ENCODE measurements around the gene ATXN3.
A peak's percentile ranks its signal among the peaks of the same experiment; 100 is the strongest.
"Not testable (repeated sequence)": the region's sequence is repeated elsewhere in the genome, so short reads cannot be mapped to it uniquely, and the experiment has no call there.

Gene ATXN3

DNA sequence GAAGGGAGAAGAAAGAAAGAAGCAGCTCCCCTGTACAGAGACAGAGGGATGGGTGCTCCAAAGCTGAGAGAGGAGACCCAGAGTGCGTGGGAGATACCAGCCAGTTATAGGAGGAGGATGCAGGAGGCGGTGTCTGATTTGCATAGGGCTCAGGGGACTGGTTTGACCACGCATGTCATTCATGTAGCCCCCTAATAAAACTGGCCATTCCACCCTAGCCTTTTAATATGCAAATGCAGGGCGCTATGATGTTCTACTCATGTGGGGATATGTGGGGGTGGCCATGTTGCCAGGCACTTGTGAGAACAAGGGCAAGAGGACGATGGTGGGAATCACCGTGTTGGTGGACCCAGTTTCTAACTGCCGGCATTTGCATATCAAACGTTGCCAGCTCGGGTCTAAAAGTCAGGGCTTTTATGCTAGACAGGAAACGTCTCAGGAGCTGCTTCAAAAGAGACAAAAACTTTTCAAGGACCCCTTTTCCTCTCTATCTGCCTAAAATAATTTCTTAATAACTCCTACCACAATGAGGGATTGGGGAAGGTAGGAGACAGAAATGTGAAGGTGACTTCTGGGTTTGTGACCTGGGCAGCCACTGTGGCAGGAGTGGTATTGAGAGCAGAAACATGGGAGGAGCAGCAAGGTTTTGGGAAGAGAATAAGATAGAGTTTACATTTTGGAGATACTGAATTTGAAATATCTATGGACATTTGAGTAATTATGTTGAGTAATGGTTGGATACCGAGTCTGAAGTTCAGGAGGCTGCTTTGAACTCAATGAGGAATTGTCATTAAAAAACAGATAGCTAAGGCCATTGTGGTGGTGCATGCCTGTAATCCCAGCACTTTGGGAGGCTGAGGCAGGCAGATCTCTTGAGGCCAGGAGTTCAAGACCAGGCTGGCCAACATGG lies 2.2 kb upstream of the ATXN3 start:
- peak; percentile 23 for DNase-seq
- Mint-ChIP-seq H3K4me1 (peaks cover 30% of the 10 kb centered on the region), H3K9me3 (no peaks in the 10 kb centered on the region), H3K36me3 (no peaks in the 10 kb centered on the region), H3K4me3 (no peak overlapping the region), H3K27ac (no peak overlapping the region), H3K27me3 (peaks cover 4% of the 10 kb centered on the region)
- CTCF ChIA-PET, result interaction anchor here (0.6 to 3.0 kb wide), 3 partner anchors 8 to 170 kb away, joined by 3 to 26 read pairs (median 5); no protein-coding TSS in a partner anchor

DNA sequence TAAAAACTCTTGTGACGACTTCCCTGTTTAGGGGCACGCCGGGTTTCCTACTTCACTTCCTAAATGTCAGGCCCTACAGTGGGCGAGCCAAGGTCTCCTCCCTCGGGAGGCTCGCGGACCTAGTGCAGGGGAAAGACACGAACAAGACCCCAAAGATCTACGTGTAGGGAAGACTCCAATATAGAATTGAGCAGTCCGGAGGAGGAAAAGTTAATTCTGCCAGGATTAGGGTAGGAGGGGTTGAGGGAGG lies 564 bp downstream of the ATXN3 start:
- Mint-ChIP-seq H3K27me3 (peaks cover 4% of the 10 kb centered on the region), H3K36me3 (no peaks in the 10 kb centered on the region), H3K4me1 (peaks cover 39% of the 10 kb centered on the region), H3K4me3 (peak overlapping the region; percentile 88), H3K9me3 (no peaks in the 10 kb centered on the region), H3K27ac (peak overlapping the region; percentile 88)
- peak; percentile 46 for DNase-seq
- CTCF ChIA-PET, result interaction anchor here (0.7 to 2.2 kb wide), 12 partner anchors 11 to 246 kb away, joined by 3 to 13 read pairs (median 4); partner anchors contain the start of genes CPSF2 and NDUFB1

DNA sequence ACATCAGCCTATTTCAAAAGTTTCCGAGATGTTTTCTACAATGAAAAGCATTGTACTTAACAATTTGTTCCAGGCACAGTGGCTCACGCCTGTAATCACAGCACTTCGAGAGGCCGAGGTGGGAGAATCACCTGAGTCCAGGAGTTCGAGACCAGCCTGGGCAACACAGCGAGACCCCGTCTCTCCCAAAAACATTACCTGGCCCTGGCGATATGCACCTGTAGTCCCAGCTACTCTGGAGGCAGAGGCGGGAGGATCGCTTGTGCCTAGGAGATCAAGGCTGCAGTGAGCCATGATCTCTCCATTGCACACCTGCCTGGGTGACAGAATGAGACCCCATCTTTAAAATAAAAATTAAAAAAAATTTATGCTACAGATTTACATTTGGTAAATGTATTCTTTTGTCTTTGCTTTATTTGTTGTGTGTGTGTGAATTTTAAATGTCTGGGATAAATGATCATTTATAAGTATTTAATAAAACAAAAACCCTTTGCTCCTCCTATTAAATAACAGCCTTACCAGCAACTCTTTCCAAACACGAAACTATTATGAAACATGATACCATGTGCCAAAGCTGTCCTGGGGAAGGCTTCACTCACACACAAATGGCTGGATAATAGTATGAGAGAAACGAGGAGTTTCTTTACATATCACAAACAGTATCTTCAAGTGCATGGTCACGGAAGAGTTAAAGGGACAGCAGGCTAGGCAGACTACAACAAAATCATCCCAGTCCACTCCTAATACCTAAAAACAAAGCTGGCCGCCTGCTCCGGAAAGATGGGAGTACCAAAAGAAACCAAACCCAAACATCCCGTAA lies 1.1 kb downstream of the ATXN3 start:
- no peak for DNase-seq
- no peaks in the 10 kb centered on the region for H3K36me3 Mint-ChIP-seq
- peaks cover 39% of the 10 kb centered on the region for H3K4me1 Mint-ChIP-seq
- peaks cover 4% of the 10 kb centered on the region for H3K27me3 Mint-ChIP-seq
- peak overlapping the region; percentile 88 for H3K27ac Mint-ChIP-seq
- CTCF ChIA-PET, result interaction anchor here (1.1 to 2.2 kb wide), 7 partner anchors 11 to 30 kb away, joined by 3 to 13 read pairs (median 4); partner anchors contain the start of genes CPSF2 and NDUFB1
- H3K4me3 Mint-ChIP-seq, result peak overlapping the region; percentile 88
- no peaks in the 10 kb centered on the region for H3K9me3 Mint-ChIP-seq

DNA sequence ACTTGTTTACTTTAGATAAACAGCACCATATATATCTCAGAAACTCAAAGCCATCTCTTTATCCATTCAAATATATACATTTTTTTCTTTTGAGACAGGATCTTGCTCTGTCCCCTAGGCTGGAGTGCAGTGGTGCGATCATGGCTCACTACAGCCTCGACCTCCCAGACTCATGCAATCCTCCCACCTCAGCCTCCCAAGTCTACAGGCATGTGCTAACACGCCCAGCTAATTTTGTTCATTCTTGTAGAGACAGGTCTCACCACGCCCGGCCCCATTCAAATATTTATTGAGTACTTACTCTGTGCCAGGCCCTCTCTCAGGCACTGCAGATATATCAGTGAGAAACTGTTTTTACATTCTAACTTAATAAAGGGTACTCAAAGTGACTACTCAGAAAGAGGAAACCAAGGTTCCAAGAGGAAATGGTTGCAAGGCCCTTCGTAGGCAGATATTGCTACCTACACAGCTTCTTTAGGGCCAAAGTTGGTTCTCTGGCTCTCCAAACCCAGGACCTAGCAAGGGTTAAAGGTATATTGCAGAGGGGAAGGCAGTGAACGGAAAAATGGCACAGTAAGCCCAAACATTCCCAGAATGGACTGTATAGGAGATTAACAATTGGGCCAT lies 2.9 kb downstream of the ATXN3 start:
- H3K4me1 Mint-ChIP-seq, result peaks cover 34% of the 10 kb centered on the region
- H3K9me3 Mint-ChIP-seq, result no peaks in the 10 kb centered on the region
- DNase-seq, result no peak
- CTCF ChIA-PET, result interaction anchor here (0.8 to 1.5 kb wide), 2 partner anchors 17 to 583 kb away, joined by 3 read pairs; no protein-coding TSS in a partner anchor
- H3K36me3 Mint-ChIP-seq, result no peaks in the 10 kb centered on the region
- no peak overlapping the region for H3K27ac Mint-ChIP-seq
- H3K4me3 Mint-ChIP-seq, result no peak overlapping the region
- H3K27me3 Mint-ChIP-seq, result no peaks in the 10 kb centered on the region

DNA sequence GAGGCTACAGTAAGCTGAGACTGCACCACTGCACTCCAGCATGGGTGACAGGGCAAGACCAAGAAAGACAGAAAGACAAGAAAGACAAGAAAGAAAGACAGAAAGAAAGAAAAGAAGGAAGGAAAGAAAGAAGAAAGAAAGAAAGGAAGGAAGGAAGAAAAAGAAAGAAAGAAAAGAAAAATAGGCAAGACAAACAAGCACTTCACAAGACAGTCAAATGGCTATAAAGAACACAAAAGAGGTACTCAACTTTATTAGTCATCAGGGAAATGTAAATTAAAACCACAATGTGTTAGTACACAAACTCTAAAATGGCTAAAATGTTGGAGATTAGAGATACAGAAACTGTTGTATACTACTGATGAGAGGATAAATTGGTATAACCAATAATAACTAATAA lies 6.6 kb downstream of the ATXN3 start:
- Mint-ChIP-seq H3K4me1 (peaks cover 15% of the 10 kb centered on the region), H3K4me3 (no peak overlapping the region), H3K27me3 (no peaks in the 10 kb centered on the region), H3K36me3 (peaks cover 4% of the 10 kb centered on the region), H3K9me3 (no peaks in the 10 kb centered on the region), H3K27ac (no peak overlapping the region)
- CTCF ChIA-PET, result no interaction called here
- DNase-seq, result no peak

DNA sequence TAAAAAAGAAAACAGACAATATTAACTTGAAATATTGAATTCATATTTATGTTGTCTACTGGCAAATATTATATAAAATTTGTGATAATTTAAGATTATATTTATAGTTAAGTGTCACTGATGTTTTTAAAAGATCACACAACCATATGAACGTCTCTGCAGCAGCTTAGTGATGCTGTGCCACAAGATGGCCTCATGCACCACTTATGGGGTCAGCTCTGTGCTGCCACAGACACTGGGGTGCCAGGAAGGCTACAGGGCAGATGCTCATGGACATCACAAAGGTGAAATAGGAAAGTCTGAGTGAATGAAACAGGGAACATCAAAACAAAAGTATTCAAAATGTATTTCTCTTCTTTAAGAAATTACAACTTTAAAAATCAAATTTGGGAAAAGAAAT lies 13.1 kb downstream of the ATXN3 start:
- H3K9me3 Mint-ChIP-seq, result no peaks in the 10 kb centered on the region
- DNase-seq, result no peak
- no peaks in the 10 kb centered on the region for H3K27me3 Mint-ChIP-seq
- CTCF ChIA-PET, result no interaction called here
- H3K4me3 Mint-ChIP-seq, result no peak overlapping the region
- no peaks in the 10 kb centered on the region for H3K4me1 Mint-ChIP-seq
- no peak overlapping the region for H3K27ac Mint-ChIP-seq
- peaks cover 15% of the 10 kb centered on the region for H3K36me3 Mint-ChIP-seq

DNA sequence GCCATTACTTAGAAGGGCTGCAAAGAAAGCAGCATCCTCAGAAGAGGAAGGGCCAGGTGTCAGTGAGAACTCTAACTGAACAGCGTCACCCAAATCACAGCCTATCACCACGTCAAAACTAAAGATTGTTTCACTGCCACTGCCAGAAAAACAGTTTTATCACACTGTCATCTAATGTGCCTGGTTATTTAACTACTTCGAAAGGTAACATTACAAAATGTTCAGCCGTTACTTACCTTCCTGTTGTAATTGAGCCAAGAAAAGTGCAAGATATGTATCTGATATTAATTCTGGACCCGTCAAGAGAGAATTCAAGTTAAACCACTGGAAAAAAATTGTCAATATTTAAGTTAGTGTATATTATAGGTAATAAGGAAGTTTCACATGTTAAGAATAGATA lies 17.9 kb downstream of the ATXN3 start:
- CTCF ChIA-PET, result interaction anchor here (1.5 kb wide), 1 partner anchor 18 kb away, joined by 4 read pairs; the partner anchor contains the start of gene ATXN3
- Mint-ChIP-seq H3K36me3 (peaks cover 29% of the 10 kb centered on the region), H3K27me3 (no peaks in the 10 kb centered on the region), H3K9me3 (no peaks in the 10 kb centered on the region), H3K27ac (no peak overlapping the region), H3K4me1 (no peaks in the 10 kb centered on the region), H3K4me3 (no peak overlapping the region)
- no peak for DNase-seq

DNA sequence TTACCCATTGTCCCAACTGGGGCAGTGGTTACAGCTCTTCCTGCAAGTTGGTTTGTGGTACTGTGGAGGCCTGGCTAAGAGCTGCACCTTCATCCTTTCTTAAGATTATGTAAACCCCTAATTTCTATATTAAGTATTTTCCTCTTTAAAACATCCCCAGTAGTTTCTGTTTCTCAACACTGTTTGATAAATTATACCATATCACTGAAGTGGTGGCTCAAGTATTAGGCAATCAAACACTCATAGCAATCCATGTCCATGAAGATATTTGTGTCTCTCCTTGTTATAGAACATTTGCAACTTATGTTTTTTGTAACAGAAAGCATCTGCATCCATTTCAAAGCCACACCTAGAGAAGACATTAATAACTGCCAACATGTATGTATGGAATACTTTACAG lies 31.8 kb downstream of the ATXN3 start:
- Mint-ChIP-seq H3K4me1 (no peaks in the 10 kb centered on the region), H3K9me3 (no peaks in the 10 kb centered on the region), H3K27ac (no peak overlapping the region), H3K4me3 (no peak overlapping the region), H3K36me3 (peaks cover 12% of the 10 kb centered on the region), H3K27me3 (no peaks in the 10 kb centered on the region)
- no peak for DNase-seq
- CTCF ChIA-PET, result interaction anchor here (1.4 kb wide), 1 partner anchor 12 kb away, joined by 3 read pairs; no protein-coding TSS in a partner anchor

DNA sequence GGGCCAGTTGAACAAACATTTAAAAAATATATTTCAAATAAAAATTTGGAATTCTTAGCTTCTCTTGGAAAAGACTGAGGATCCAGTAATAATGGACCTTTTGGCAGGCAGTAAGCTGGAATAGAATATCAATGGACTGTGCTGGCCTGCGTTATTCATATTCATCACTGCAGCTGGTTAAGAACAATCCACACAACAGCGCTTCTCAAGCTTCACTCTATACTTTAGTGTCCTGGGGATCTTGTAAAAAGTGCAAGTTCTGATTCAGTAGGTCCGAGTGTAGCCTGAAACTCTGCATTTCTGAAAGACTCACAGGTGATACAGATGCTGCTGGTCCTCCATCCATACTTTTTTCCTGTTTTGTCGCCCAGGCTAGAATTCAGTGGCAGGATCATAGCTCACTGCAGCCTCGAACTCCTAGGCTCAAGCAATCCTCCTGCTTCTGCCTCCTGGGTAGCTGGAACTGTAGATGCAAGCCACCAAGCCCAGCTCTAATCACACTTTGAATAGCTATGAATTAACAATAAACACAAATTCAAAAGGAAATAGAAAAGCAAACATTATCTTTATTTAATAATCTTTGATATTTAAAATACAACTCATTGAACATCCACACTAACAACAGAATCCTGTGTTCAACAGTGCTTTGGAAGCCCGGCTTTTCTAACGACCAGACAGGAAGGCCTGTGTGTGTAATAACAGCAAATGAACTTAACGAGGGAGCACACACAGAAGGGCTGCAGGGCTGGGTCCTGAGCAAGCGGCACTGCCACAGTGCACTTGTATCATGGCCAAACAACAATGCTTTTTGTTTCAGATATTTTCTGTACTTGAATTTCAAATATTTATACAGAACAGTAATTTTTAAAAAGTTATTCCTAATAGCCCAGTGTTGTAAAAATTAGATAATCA lies 48.1 kb downstream of the ATXN3 start:
- no peaks in the 10 kb centered on the region for H3K27me3 Mint-ChIP-seq
- no peaks in the 10 kb centered on the region for H3K9me3 Mint-ChIP-seq
- peaks cover 3% of the 10 kb centered on the region for H3K36me3 Mint-ChIP-seq
- H3K27ac Mint-ChIP-seq, result no peak overlapping the region
- DNase-seq, result no peak
- CTCF ChIA-PET, result no interaction called here
- no peak overlapping the region for H3K4me3 Mint-ChIP-seq
- no peaks in the 10 kb centered on the region for H3K4me1 Mint-ChIP-seq

DNA sequence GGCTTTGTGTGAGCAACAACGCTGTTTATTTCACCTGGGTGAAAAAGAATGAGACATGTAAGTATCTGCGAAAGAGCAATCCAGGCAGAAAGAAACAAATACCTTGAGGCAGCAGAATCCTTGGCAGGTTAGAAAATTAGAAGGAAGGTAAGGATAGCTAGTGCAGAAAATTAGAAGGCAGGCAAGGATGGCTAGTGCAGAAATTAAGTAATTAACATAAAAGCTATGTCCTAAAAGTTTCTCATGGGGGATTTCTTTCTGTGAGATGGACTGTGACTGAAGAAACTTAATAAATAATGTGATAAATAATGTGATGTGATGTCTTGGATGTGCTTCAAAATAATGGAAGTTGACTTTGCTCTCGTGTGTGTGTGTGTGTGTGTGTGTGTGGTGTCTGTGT lies 56.6 kb downstream of the ATXN3 start:
- no peak overlapping the region for H3K27ac Mint-ChIP-seq
- no peaks in the 10 kb centered on the region for H3K4me1 Mint-ChIP-seq
- CTCF ChIA-PET, result no interaction called here
- no peak for DNase-seq
- no peak overlapping the region for H3K4me3 Mint-ChIP-seq
- no peaks in the 10 kb centered on the region for H3K27me3 Mint-ChIP-seq
- H3K9me3 Mint-ChIP-seq, result peaks cover 6% of the 10 kb centered on the region
- H3K36me3 Mint-ChIP-seq, result peaks cover 9% of the 10 kb centered on the region

DNA sequence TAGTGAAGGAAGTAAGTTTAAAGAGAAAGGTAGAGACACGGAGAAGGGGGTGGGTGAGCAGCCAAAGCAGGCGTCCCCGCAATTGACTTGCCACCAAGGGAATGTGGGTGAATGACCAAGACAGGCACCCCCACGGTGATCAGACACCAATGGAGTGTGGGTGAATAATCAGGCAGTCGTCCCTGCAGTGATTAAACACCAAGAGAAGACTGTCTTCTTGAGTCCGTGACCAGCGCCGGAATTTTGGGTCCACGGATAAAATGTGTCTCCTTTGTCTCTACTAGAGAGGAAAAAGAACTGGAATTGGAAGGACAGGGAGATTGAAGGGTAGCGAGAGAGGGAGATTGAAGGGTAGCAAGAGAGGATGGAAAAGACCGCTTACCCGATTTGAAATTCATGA lies 57.2 kb downstream of the ATXN3 start:
- H3K4me1 Mint-ChIP-seq, H3K36me3 Mint-ChIP-seq, DNase-seq, H3K27ac Mint-ChIP-seq, H3K27me3 Mint-ChIP-seq, CTCF ChIA-PET, H3K9me3 Mint-ChIP-seq, H3K4me3 Mint-ChIP-seq: not testable (repeated sequence)

DNA sequence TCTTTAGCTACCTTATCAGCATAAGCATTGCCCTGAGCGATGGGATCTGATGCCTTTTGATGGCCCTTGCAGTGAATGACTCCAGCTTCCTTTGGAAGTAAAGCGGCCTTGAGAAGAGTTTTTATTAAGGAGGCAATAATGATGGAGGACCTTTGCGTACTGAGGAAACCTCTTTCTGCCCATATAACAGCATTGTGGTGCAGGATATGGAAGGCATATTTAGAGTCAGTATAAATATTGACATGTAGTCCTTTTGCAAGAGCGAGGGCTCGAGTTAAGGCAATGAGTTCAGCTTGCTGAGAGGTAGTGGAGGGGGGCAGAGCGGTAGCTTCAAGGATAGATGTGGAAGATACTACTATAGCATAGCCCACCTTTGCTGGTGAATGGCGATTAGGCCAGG lies 60.5 kb downstream of the ATXN3 start:
- H3K27ac Mint-ChIP-seq, H3K27me3 Mint-ChIP-seq, H3K9me3 Mint-ChIP-seq, H3K4me3 Mint-ChIP-seq, CTCF ChIA-PET, H3K36me3 Mint-ChIP-seq, H3K4me1 Mint-ChIP-seq, DNase-seq: not testable (repeated sequence)

DNA sequence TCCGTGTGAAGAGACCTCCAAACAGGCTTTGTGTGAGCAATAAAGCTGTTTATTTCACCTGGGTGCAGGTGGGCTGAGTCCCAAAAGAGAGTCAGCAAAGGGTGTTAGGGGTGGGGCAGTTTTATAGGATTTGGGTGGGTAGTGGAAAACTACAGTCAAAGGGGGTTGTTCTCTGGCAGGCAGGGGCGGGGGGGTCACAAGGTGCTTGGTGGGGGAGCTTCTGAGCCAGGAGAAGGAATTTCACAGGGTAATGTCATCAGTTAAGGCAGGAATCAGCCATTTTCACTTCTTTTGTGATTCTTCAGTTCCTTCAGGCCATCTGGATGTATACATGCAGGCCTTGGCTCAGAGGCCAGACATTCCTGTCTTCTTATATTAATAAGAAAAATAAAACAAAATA lies 64.6 kb downstream of the ATXN3 start:
- H3K4me1 Mint-ChIP-seq, result peaks cover 34% of the 10 kb centered on the region
- not testable (repeated sequence) for DNase-seq, H3K9me3 Mint-ChIP-seq, H3K27me3 Mint-ChIP-seq, H3K4me3 Mint-ChIP-seq
- H3K36me3 Mint-ChIP-seq, result peaks cover 14% of the 10 kb centered on the region
- CTCF ChIA-PET, result interaction anchor here (0.6 to 1.6 kb wide), 2 partner anchors 45 to 325 kb away, joined by 4 read pairs; no protein-coding TSS in a partner anchor
- peak overlapping the region; percentile 72 for H3K27ac Mint-ChIP-seq
